Mammary epithelial cell (primary cell): ENCODE results near the gene BID.

Source experiments
- CTCF ChIP-seq, 2 donors: IDR thresholded peaks in 1 of 2; conservative IDR thresholded peaks in 1 of 2; 2 replicates each; pipeline ENCODE4 v1.5.1; 2011 to 2012; ENCODE audit warnings: inconsistent platforms in 2 of 2, low read length in 2 of 2, mild to moderate bottlenecking in 2 of 2, control low read depth in 1 of 2, low read depth in 1 of 2; ENCODE audit not compliant: insufficient read depth in 1 of 2; ENCODE audit errors: extremely low read depth in 1 of 2
- EZH2 ChIP-seq: IDR thresholded peaks from 2 replicates; pipeline ENCODE4 v1.6.1; 2012; ENCODE audit warnings: low read length, inconsistent platforms, borderline replicate concordance

- TF ChIP-seq EZH2 (no peak), CTCF (conservative IDR thresholded peaks at IDR 0.05 in 1 of 2, IDR thresholded peaks at IDR 0.05 in 1 of 2; ENCODE audit: extremely low read depth in 1 of 2, insufficient read depth in 1 of 2, low read depth in 1 of 2, low read length in 2 of 2) (no peak)
Observed at GRCh38 chr22:17797721-17798559, 23.7 kb upstream of the BID start.
